Measurements from ENCODE around the gene DRC3. TPM values are rescaled to one million over a fixed set of nuclear protein-coding genes. Genes with fewer than 3 reads are reported as not detected.

The DRC3 gene
- total RNA-seq, 3 donors from 2014 or later = 1.0 to 3.3 (median 1.4) TPM

DNA sequence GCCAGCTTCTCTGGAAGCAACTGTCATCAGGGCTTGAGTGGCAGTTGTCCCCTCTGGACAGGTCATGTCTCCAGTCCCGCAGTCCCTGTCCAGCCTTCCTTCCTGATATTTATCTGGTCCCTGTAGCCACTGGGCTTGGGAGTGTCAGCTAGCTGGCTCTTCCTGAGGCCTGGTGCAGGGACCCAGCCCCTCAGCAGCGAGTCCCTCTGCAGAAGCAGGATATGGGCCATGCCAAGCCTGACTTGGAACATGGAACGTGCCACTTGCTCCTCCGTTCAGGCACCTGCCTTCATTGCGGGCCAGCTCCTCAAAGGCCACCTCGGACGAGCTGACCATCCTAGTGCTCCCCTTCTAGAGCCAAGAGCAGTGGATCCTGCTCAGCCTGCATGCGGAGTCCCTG is 26.3 kb downstream of the DRC3 start:
- no peaks in the 10 kb centered on the region for H3K4me1 ChIP-seq (ENCODE audit: low read depth)
- no peak for DNase-seq
- ATAC-seq = no peak
- no peaks in the 10 kb centered on the region for H3K9me3 ChIP-seq
- TF ChIP-seq, protein P1, sequence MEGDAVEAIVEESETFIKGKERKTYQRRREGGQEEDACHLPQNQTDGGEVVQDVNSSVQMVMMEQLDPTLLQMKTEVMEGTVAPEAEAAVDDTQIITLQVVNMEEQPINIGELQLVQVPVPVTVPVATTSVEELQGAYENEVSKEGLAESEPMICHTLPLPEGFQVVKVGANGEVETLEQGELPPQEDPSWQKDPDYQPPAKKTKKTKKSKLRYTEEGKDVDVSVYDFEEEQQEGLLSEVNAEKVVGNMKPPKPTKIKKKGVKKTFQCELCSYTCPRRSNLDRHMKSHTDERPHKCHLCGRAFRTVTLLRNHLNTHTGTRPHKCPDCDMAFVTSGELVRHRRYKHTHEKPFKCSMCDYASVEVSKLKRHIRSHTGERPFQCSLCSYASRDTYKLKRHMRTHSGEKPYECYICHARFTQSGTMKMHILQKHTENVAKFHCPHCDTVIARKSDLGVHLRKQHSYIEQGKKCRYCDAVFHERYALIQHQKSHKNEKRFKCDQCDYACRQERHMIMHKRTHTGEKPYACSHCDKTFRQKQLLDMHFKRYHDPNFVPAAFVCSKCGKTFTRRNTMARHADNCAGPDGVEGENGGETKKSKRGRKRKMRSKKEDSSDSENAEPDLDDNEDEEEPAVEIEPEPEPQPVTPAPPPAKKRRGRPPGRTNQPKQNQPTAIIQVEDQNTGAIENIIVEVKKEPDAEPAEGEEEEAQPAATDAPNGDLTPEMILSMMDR (IDR thresholded peaks at IDR 0.05) = no peak
- no peaks in the 10 kb centered on the region for H3K36me3 ChIP-seq (ENCODE audit: low read depth)
- no peak overlapping the region for H3K4me3 ChIP-seq
- intact Hi-C loops (cut with DNase I, micrococcal nuclease) = no loop called here

DNA sequence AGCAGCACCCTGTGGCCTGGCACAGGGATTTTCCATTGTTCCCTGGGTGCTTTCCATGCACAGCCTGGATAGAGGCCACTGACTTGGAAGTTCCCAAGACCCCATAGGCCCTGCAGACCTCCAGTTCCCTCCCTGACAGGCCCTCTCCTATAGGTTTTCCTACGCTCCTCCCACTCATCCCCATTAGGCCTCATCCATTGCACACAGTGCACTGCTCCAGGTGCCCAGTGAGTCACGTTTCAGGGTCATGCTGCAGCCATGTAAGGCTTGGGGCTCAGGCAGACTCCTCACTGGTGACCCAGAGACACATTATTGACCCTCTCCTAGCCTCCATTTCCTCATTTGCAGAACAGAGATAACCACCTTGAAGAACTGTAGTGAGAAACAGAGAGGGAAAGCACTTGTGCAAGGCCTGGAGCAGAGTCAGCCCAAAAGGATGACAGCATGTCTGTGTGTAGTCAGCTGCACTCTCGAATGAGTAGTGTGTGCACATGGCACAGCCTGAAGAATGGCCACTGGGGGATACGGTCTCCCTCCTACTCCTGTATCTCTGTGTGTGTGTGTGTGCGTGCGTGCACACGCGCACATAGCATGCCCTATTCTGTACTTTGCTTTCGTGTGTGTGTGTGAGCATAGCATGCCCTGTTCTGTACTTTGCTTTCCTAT is 26.8 kb downstream of the DRC3 start:
- Histone ChIP-seq H3K9me3 (no peaks in the 10 kb centered on the region), H3K36me3 (ENCODE audit: low read depth) (no peaks in the 10 kb centered on the region), H3K4me1 (ENCODE audit: low read depth) (no peaks in the 10 kb centered on the region), H3K4me3 (no peak overlapping the region)
- TF ChIP-seq, protein P1 (IDR thresholded peaks at IDR 0.05) = no peak
- ATAC-seq (peak; percentile 13), DNase-seq (no peak)
- intact Hi-C loops (cut with DNase I, micrococcal nuclease) = no loop called here

DNA sequence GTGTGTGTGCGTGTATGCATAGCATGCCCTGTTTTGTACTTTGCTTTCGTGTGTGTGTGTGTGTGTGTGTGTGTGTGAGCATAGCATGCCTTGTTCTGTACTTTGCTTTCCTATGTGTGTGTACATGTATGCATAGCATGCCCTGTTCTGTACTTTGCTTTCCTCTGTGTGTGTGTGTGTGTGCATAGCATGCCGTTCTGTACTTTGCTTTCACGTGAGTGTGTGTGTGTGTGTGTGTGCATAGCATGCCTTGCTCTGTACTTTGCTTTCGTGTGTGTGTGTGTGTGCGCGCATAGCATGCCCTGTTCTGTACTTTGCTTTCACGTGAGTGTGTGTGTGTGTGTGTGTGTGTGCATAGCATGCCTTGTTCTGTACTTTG is 27.4 kb downstream of the DRC3 start:
- intact Hi-C loops (cut with DNase I, micrococcal nuclease) = no loop called here
- Histone ChIP-seq H3K9me3 (no peaks in the 10 kb centered on the region), H3K4me3 (no peak overlapping the region), H3K4me1 (ENCODE audit: low read depth) (no peaks in the 10 kb centered on the region), H3K36me3 (ENCODE audit: low read depth) (no peaks in the 10 kb centered on the region)
- ATAC-seq = peak; percentile 14
- TF ChIP-seq, protein P1 (IDR thresholded peaks at IDR 0.05) = no peak
- no peak for DNase-seq

DNA sequence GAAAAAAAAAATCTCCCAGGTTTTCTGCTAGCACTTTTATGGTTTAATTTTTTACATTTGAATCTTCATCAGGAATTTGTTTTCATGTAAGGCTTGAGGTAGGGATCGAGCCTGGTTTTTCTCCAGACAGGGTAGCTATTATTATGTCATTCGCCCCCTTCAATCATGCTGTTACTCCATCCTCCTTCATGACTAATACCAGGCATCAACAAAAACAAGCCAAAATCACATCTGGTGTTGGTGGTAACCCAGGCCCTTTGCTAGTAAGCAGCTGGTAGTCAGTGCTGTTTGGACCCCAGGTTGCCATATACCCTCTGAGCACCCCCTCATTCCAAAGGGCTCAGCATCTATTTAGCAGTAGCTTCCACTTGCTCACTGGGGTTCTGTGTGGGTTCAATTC is 29.5 kb downstream of the DRC3 start:
- DNase-seq (no peak), ATAC-seq (no peak)
- no peaks in the 10 kb centered on the region for H3K36me3 ChIP-seq (ENCODE audit: low read depth)
- TF ChIP-seq, protein P1 (IDR thresholded peaks at IDR 0.05) = no peak
- no peak overlapping the region for H3K4me3 ChIP-seq
- no peaks in the 10 kb centered on the region for H3K9me3 ChIP-seq
- H3K4me1 ChIP-seq (ENCODE audit: low read depth) = no peaks in the 10 kb centered on the region
- intact Hi-C loops (cut with DNase I, micrococcal nuclease) = no loop called here

DNA sequence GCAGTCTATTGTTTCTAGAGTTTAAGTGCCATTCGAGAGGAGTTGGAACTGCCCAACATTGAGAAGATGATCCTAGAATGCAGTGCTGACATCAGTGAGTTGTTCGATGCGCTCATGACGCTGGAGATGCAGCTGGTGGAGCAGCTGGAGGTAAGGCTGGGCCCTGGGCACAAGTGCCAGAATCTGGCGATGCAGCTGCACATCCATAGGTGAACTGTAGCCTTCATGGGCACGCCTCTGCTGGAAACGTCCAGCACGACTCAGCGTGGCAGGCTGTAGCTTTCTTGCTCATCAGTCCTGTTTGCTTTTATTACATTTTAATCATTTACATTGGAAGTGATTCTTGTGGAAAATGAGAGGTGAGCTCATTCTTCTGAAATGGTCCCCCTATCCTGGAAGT is 31.7 kb downstream of the DRC3 start:
- Histone ChIP-seq H3K4me3 (no peak overlapping the region), H3K9me3 (no peaks in the 10 kb centered on the region), H3K4me1 (ENCODE audit: low read depth) (no peaks in the 10 kb centered on the region), H3K36me3 (ENCODE audit: low read depth) (no peaks in the 10 kb centered on the region)
- TF ChIP-seq, protein P1 (IDR thresholded peaks at IDR 0.05) = no peak
- intact Hi-C loops (cut with DNase I, micrococcal nuclease) = no loop called here
- DNase-seq = no peak
- no peak for ATAC-seq

DNA sequence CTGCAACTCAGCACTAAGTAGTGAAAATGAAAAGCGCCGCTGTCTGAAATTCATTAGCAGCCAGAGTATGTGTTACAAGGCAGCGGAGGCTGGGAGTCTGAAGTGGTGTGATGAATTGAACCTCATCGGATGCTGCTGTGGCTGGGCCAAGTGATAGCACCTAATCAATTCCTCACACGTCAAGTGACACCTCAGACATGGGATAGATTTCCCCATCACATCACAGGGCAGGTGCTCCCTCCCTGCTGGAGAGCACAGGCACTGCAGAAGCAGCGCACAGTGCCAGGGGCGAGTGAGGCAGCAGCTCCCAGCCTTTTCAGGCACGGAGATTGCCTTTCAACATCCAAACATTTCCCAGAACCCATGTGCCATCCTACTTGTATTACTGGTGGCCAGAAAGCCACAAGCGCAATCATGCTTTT is 32.2 kb downstream of the DRC3 start:
- Histone ChIP-seq H3K4me3 (no peak overlapping the region), H3K36me3 (ENCODE audit: low read depth) (no peaks in the 10 kb centered on the region), H3K4me1 (ENCODE audit: low read depth) (no peaks in the 10 kb centered on the region), H3K9me3 (no peaks in the 10 kb centered on the region)
- TF ChIP-seq, protein P1 (IDR thresholded peaks at IDR 0.05) = no peak
- DNase-seq (no peak), ATAC-seq (peak; percentile 29)
- intact Hi-C loops (cut with DNase I, micrococcal nuclease) = no loop called here

Measured in mucosa of descending colon (tissue), 3 donors.